ENCODE data around the gene POLR2A.

GRCh38 chr17:7476951-7477350 lies 7.2 kb upstream of the POLR2A start:
- TF ChIP-seq EZH2 (IDR thresholded peaks at IDR 0.05; ENCODE audit: borderline replicate concordance, low read depth, low read length, poor library complexity, severe bottlenecking): no peak
- TF ChIP-seq CTCF (conservative IDR thresholded peaks at IDR 0.05; ENCODE audit: low read depth, low read length): no peak

Data from A673 (cell line).